ENCODE results near the gene CAPN8. TPM values are rescaled to one million over a fixed set of nuclear protein-coding genes. Genes with fewer than 3 reads are reported as not detected.
A peak's percentile ranks its signal among the peaks of the same experiment; 100 is the strongest.

Gene CAPN8
- total and polyA plus RNA-seq, 4 experiments from 2014 or later, result 0.32 to 0.55 (median 0.33) TPM; not detected in 1

GRCh38 chr1:223556414-223557129 lies 108.9 kb downstream of the CAPN8 start:
- H3K27ac Mint-ChIP-seq, result peak overlapping the region in 1 of 7 donors; percentile 35

GRCh38 chr1:223553957-223554356 lies 111.5 kb downstream of the CAPN8 start:
- Mint-ChIP-seq H3K4me3 (no peak overlapping the region), H3K9me3 (peaks cover 0 to 2% (median 0%) of the 10 kb centered on the region in 8 donors), H3K4me1 (peaks cover 0 to 6% (median 3%) of the 10 kb centered on the region in 4 donors), H3K27ac (peak overlapping the region in 1 of 7 donors; percentile 14), H3K27me3 (peaks cover 1 to 2% of the 10 kb centered on the region in 2 donors), H3K36me3 (no peaks in the 10 kb centered on the region)
- no peaks in the 10 kb centered on the region for H3K27me3 ChIP-seq (ENCODE audit: insufficient read depth, low read length)
- ChIA-PET CTCF (ENCODE audit: partially characterized antibody) (no interaction called here), POLR2A (ENCODE audit: partially characterized antibody) (no interaction called here)
- H3K27ac ChIP-seq (ENCODE audit: low read depth, low read length), result no peak overlapping the region
- H3K4me1 ChIP-seq (ENCODE audit: insufficient read depth, low read length), result no peaks in the 10 kb centered on the region
- DNase-seq, result no peak
- no peaks in the 10 kb centered on the region for H3K36me3 ChIP-seq (ENCODE audit: insufficient read depth, low read length)
- no peak overlapping the region for H3K4me3 ChIP-seq (ENCODE audit: low read length in 2 of 2)
- intact Hi-C loops (cut with micrococcal nuclease), result no loop called here
- H3K9me3 ChIP-seq (ENCODE audit: control insufficient read depth in 1 of 2, low read length in 2 of 2), result no peaks in the 10 kb centered on the region

More at GRCh38 chr1:223556414-223557129, 108.9 kb downstream of the CAPN8 start:
- Mint-ChIP-seq H3K4me3 (no peak overlapping the region), H3K36me3 (no peaks in the 10 kb centered on the region), H3K9me3 (no peaks in the 10 kb centered on the region), H3K4me1 (no peaks in the 10 kb centered on the region), H3K27me3 (no peaks in the 10 kb centered on the region)
- intact Hi-C loops (cut with micrococcal nuclease), result no loop called here
- Histone ChIP-seq H3K9me3 (ENCODE audit: control insufficient read depth in 1 of 2, low read length in 2 of 2) (no peaks in the 10 kb centered on the region), H3K27ac (ENCODE audit: low read depth, low read length) (no peak overlapping the region), H3K4me1 (ENCODE audit: insufficient read depth, low read length) (no peaks in the 10 kb centered on the region), H3K36me3 (ENCODE audit: insufficient read depth, low read length) (no peaks in the 10 kb centered on the region), H3K4me3 (ENCODE audit: low read length in 2 of 2) (no peak overlapping the region), H3K27me3 (ENCODE audit: insufficient read depth, low read length) (no peaks in the 10 kb centered on the region)
- POLR2A ChIA-PET (ENCODE audit: partially characterized antibody), result no interaction called here
- CTCF ChIA-PET (ENCODE audit: partially characterized antibody), result interaction anchor here (1.3 to 1.6 kb wide), 2 partner anchors 55 to 57 kb away, joined by 5 to 6 read pairs; no protein-coding TSS in a partner anchor
- no peak for DNase-seq

- CTCF ChIA-PET (ENCODE audit: partially characterized antibody), result no interaction called here
- DNase-seq, result no peak
Observed at GRCh38 chr1:223551610-223552009, 113.9 kb downstream of the CAPN8 start.

GRCh38 chr1:223549740-223550139 lies 115.8 kb downstream of the CAPN8 start:
- intact Hi-C loops (cut with micrococcal nuclease), result no loop called here
- POLR2A ChIA-PET (ENCODE audit: partially characterized antibody), result interaction anchor here (1.3 kb wide), 1 partner anchor 34 kb away, joined by 4 read pairs; no protein-coding TSS in a partner anchor
- CTCF ChIA-PET (ENCODE audit: partially characterized antibody), result interaction anchor here (1.3 to 1.4 kb wide), 2 partner anchors 78 to 416 kb away, joined by 3 to 4 read pairs; no protein-coding TSS in a partner anchor

More at GRCh38 chr1:223551610-223552009, 113.9 kb downstream of the CAPN8 start:
- POLR2A ChIA-PET (ENCODE audit: partially characterized antibody), result no interaction called here
- intact Hi-C loops (cut with micrococcal nuclease), result no loop called here
- Histone ChIP-seq H3K4me1 (ENCODE audit: insufficient read depth, low read length) (no peaks in the 10 kb centered on the region), H3K4me3 (ENCODE audit: low read length in 2 of 2) (no peak overlapping the region), H3K36me3 (ENCODE audit: insufficient read depth, low read length) (no peaks in the 10 kb centered on the region), H3K9me3 (ENCODE audit: control insufficient read depth in 1 of 2, low read length in 2 of 2) (no peaks in the 10 kb centered on the region), H3K27ac (ENCODE audit: low read depth, low read length) (no peak overlapping the region), H3K27me3 (ENCODE audit: insufficient read depth, low read length) (no peaks in the 10 kb centered on the region)
- peaks cover 1 to 2% of the 10 kb centered on the region in 2 donors for H3K27me3 Mint-ChIP-seq
- peaks cover 0 to 6% (median 3%) of the 10 kb centered on the region in 4 donors for H3K4me1 Mint-ChIP-seq
- no peaks in the 10 kb centered on the region for H3K36me3 Mint-ChIP-seq
- H3K27ac Mint-ChIP-seq, result peak overlapping the region in 1 of 7 donors; percentile 64
- H3K9me3 Mint-ChIP-seq, result peaks cover 0 to 16% (median 8%) of the 10 kb centered on the region in 8 donors
- H3K4me3 Mint-ChIP-seq, result no peak overlapping the region

GRCh38 chr1:223547316-223548114 lies 118.0 kb downstream of the CAPN8 start:
- intact Hi-C loops (cut with micrococcal nuclease), result no loop called here
- Mint-ChIP-seq H3K4me3 (no peak overlapping the region), H3K9me3 (peaks cover 0 to 16% (median 8%) of the 10 kb centered on the region in 8 donors), H3K4me1 (peaks cover 0 to 6% (median 3%) of the 10 kb centered on the region in 4 donors), H3K27me3 (peaks cover 1 to 2% of the 10 kb centered on the region in 2 donors), H3K36me3 (no peaks in the 10 kb centered on the region), H3K27ac (no peak overlapping the region)
- H3K36me3 ChIP-seq (ENCODE audit: insufficient read depth, low read length), result no peaks in the 10 kb centered on the region
- H3K4me1 ChIP-seq (ENCODE audit: insufficient read depth, low read length), result no peaks in the 10 kb centered on the region
- H3K27ac ChIP-seq (ENCODE audit: low read depth, low read length), result no peak overlapping the region
- no peak overlapping the region for H3K4me3 ChIP-seq (ENCODE audit: low read length in 2 of 2)
- H3K27me3 ChIP-seq (ENCODE audit: insufficient read depth, low read length), result no peaks in the 10 kb centered on the region
- no peak for DNase-seq
- ChIA-PET CTCF (ENCODE audit: partially characterized antibody) (no interaction called here), POLR2A (ENCODE audit: partially characterized antibody) (no interaction called here)
- no peaks in the 10 kb centered on the region for H3K9me3 ChIP-seq (ENCODE audit: control insufficient read depth in 1 of 2, low read length in 2 of 2)

More at GRCh38 chr1:223549740-223550139, 115.8 kb downstream of the CAPN8 start:
- Mint-ChIP-seq H3K36me3 (no peaks in the 10 kb centered on the region), H3K27me3 (peaks cover 1 to 2% of the 10 kb centered on the region in 2 donors), H3K4me3 (no peak overlapping the region), H3K9me3 (peaks cover 0 to 16% (median 8%) of the 10 kb centered on the region in 8 donors), H3K4me1 (peaks cover 0 to 6% (median 3%) of the 10 kb centered on the region in 4 donors), H3K27ac (no peak overlapping the region)
- Histone ChIP-seq H3K9me3 (ENCODE audit: control insufficient read depth in 1 of 2, low read length in 2 of 2) (no peaks in the 10 kb centered on the region), H3K27me3 (ENCODE audit: insufficient read depth, low read length) (no peaks in the 10 kb centered on the region), H3K36me3 (ENCODE audit: insufficient read depth, low read length) (no peaks in the 10 kb centered on the region), H3K4me3 (ENCODE audit: low read length in 2 of 2) (no peak overlapping the region), H3K27ac (ENCODE audit: low read depth, low read length) (no peak overlapping the region), H3K4me1 (ENCODE audit: insufficient read depth, low read length) (no peaks in the 10 kb centered on the region)
- no peak for DNase-seq

GRCh38 chr1:223545343-223545742 lies 120.2 kb downstream of the CAPN8 start:
- no peak overlapping the region for H3K4me3 Mint-ChIP-seq
- ChIA-PET POLR2A (ENCODE audit: partially characterized antibody) (no interaction called here), CTCF (ENCODE audit: partially characterized antibody) (interaction anchor here (1.0 kb wide), 1 partner anchor 80 kb away, joined by 3 read pairs; no protein-coding TSS in a partner anchor)
- H3K9me3 ChIP-seq (ENCODE audit: control insufficient read depth in 1 of 2, low read length in 2 of 2), result no peaks in the 10 kb centered on the region
- no peaks in the 10 kb centered on the region for H3K36me3 Mint-ChIP-seq
- no peak overlapping the region for H3K4me3 ChIP-seq (ENCODE audit: low read length in 2 of 2)
- peaks cover 0 to 1% (median 0%) of the 10 kb centered on the region in 4 donors for H3K4me1 Mint-ChIP-seq
- H3K4me1 ChIP-seq (ENCODE audit: insufficient read depth, low read length), result no peaks in the 10 kb centered on the region
- no peak overlapping the region for H3K27ac ChIP-seq (ENCODE audit: low read depth, low read length)
- H3K9me3 Mint-ChIP-seq, result peaks cover 0 to 16% (median 8%) of the 10 kb centered on the region in 8 donors
- intact Hi-C loops (cut with micrococcal nuclease), result no loop called here
- H3K27ac Mint-ChIP-seq, result no peak overlapping the region
- no peaks in the 10 kb centered on the region for H3K36me3 ChIP-seq (ENCODE audit: insufficient read depth, low read length)
- peaks cover 0 to 2% of the 10 kb centered on the region in 2 donors for H3K27me3 Mint-ChIP-seq
- DNase-seq, result no peak
- H3K27me3 ChIP-seq (ENCODE audit: insufficient read depth, low read length), result no peaks in the 10 kb centered on the region

- no peak overlapping the region for H3K4me3 Mint-ChIP-seq
- ChIA-PET CTCF (ENCODE audit: partially characterized antibody) (interaction anchor here (0.6 to 1.2 kb wide), 2 partner anchors 14 to 555 kb away, joined by 3 read pairs; no protein-coding TSS in a partner anchor), POLR2A (ENCODE audit: partially characterized antibody) (interaction anchor here (0.5 kb wide), 1 partner anchor 701 kb away, joined by 4 read pairs; no protein-coding TSS in a partner anchor)
- intact Hi-C loops (cut with micrococcal nuclease), result no loop called here
- no peaks in the 10 kb centered on the region for H3K36me3 Mint-ChIP-seq
- H3K27ac ChIP-seq (ENCODE audit: low read depth, low read length), result no peak overlapping the region
- DNase-seq, result no peak
- peaks cover 0 to 15% (median 7%) of the 10 kb centered on the region in 8 donors for H3K9me3 Mint-ChIP-seq
- peaks cover 0 to 2% of the 10 kb centered on the region in 2 donors for H3K27me3 Mint-ChIP-seq
- no peak overlapping the region for H3K4me3 ChIP-seq (ENCODE audit: low read length in 2 of 2)
- H3K36me3 ChIP-seq (ENCODE audit: insufficient read depth, low read length), result no peaks in the 10 kb centered on the region
- no peaks in the 10 kb centered on the region for H3K9me3 ChIP-seq (ENCODE audit: control insufficient read depth in 1 of 2, low read length in 2 of 2)
- no peaks in the 10 kb centered on the region for H3K27me3 ChIP-seq (ENCODE audit: insufficient read depth, low read length)
- no peaks in the 10 kb centered on the region for H3K4me1 Mint-ChIP-seq
- H3K27ac Mint-ChIP-seq, result no peak overlapping the region
- H3K4me1 ChIP-seq (ENCODE audit: insufficient read depth, low read length), result no peaks in the 10 kb centered on the region
Observed at GRCh38 chr1:223543560-223543959, 121.9 kb downstream of the CAPN8 start.
